ENCODE results near the gene SPATA31C1.

SPATA31C1 gene

DNA sequence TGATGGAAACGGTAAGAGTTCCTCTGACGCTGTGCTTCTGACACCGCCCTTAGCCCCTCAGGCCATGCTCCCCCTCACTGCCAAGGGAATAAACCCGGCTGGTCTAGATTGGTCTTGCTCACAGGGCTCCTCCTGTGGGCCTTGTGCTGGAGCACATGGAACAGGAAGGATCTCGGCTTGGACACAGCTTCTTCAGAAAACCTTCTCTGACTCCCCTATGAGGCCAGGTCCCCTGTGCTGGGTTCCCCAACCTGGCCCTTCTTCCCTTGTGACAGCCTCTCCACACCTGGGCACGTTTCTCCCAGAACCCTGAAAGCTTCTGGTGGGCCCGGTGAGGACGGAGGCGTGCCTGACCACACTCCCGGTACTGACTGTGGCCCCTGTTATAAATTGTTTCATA lies 26.9 kb upstream of the SPATA31C1 start:
- H3K4me2 ChIP-seq (ENCODE audit: low read depth, low read length, poor library complexity, severe bottlenecking): no peak overlapping the region
- H3K9me3 ChIP-seq (ENCODE audit: insufficient read depth, low read length): no peaks in the 10 kb centered on the region
- no peaks in the 10 kb centered on the region for H3K9me2 ChIP-seq (replicated peaks; ENCODE audit: insufficient read depth, low read length)
- no peak overlapping the region for H2AFZ ChIP-seq (ENCODE audit: low read depth, low read length, severe bottlenecking)
- no peak for TF ChIP-seq EZH2phosphoT487 (conservative IDR thresholded peaks at IDR 0.05; ENCODE audit: low read length)
- TF ChIP-seq, protein P1, sequence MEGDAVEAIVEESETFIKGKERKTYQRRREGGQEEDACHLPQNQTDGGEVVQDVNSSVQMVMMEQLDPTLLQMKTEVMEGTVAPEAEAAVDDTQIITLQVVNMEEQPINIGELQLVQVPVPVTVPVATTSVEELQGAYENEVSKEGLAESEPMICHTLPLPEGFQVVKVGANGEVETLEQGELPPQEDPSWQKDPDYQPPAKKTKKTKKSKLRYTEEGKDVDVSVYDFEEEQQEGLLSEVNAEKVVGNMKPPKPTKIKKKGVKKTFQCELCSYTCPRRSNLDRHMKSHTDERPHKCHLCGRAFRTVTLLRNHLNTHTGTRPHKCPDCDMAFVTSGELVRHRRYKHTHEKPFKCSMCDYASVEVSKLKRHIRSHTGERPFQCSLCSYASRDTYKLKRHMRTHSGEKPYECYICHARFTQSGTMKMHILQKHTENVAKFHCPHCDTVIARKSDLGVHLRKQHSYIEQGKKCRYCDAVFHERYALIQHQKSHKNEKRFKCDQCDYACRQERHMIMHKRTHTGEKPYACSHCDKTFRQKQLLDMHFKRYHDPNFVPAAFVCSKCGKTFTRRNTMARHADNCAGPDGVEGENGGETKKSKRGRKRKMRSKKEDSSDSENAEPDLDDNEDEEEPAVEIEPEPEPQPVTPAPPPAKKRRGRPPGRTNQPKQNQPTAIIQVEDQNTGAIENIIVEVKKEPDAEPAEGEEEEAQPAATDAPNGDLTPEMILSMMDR (IDR thresholded peaks at IDR 0.05; ENCODE audit: insufficient read depth, low read length, poor library complexity, severe bottlenecking): no peak
- H3K36me3 ChIP-seq (ENCODE audit: low read length): no peaks in the 10 kb centered on the region
- H3K27ac ChIP-seq (ENCODE audit: low read depth, low read length): no peak overlapping the region
- H3K27me3 ChIP-seq (ENCODE audit: low read length): no peaks in the 10 kb centered on the region
- no peaks in the 10 kb centered on the region for H3F3A ChIP-seq (ENCODE audit: insufficient read depth)
- H3K9ac ChIP-seq (ENCODE audit: low read length): no peak overlapping the region
- no peaks in the 10 kb centered on the region for H4K20me1 ChIP-seq (ENCODE audit: low read depth, low read length)
- no peaks in the 10 kb centered on the region for H3K79me2 ChIP-seq (ENCODE audit: insufficient read depth, low read length)
- H3K4me3 ChIP-seq (ENCODE audit: insufficient read depth, low read length, poor library complexity, severe bottlenecking): no peak overlapping the region

DNA sequence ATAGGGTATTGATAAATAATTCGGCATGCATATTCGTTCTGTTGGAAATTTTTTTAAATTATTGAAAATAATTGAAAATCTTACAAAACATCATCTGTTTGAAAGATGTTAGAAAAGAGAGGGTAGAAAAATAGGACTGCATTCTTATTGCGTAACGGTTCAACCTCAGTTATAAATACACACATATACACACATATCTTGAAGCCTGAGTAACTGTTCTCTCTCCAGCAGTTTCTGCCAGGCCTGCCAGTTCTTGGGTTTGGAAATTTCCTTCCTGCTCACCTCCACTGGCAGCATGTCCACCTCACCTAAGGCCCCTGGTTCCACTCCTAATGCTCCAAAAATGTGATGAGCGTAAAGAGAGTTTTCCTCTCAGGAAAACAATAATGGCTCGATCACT lies 26.0 kb upstream of the SPATA31C1 start:
- no peaks in the 10 kb centered on the region for H3K9me3 ChIP-seq (ENCODE audit: insufficient read depth, low read length)
- H3K4me2 ChIP-seq (ENCODE audit: low read depth, low read length, poor library complexity, severe bottlenecking): no peak overlapping the region
- H3K79me2 ChIP-seq (ENCODE audit: insufficient read depth, low read length): no peaks in the 10 kb centered on the region
- no peak overlapping the region for H2AFZ ChIP-seq (ENCODE audit: low read depth, low read length, severe bottlenecking)
- no peaks in the 10 kb centered on the region for H3K27me3 ChIP-seq (ENCODE audit: low read length)
- no peak overlapping the region for H3K27ac ChIP-seq (ENCODE audit: low read depth, low read length)
- H3K9me2 ChIP-seq (replicated peaks; ENCODE audit: insufficient read depth, low read length): no peaks in the 10 kb centered on the region
- H4K20me1 ChIP-seq (ENCODE audit: low read depth, low read length): no peaks in the 10 kb centered on the region
- TF ChIP-seq EZH2phosphoT487 (conservative IDR thresholded peaks at IDR 0.05; ENCODE audit: low read length): no peak
- TF ChIP-seq, protein P1 (IDR thresholded peaks at IDR 0.05; ENCODE audit: insufficient read depth, low read length, poor library complexity, severe bottlenecking): no peak
- H3K9ac ChIP-seq (ENCODE audit: low read length): no peak overlapping the region
- no peaks in the 10 kb centered on the region for H3K36me3 ChIP-seq (ENCODE audit: low read length)
- no peaks in the 10 kb centered on the region for H3F3A ChIP-seq (ENCODE audit: insufficient read depth)
- H3K4me3 ChIP-seq (ENCODE audit: insufficient read depth, low read length, poor library complexity, severe bottlenecking): no peak overlapping the region

DNA sequence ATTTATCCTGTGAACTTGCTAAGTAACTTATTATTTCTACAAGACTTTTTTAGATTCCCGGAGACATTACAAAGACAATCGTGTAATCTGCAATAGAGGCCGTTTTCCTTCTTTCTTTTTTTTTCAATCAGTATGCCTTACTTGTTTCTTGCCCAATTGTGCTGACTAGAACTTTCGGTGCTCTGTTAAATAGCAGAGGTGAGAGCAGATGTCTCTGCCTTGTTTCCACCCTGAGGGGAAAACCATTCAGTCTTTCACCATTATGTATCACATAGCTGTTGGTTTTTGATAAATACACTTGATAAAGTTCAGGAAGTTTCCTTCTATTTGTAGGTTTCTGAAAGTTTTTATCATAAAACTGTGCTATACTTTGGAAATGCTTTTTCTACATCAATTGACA lies 24.8 kb upstream of the SPATA31C1 start:
- no peaks in the 10 kb centered on the region for H3K27me3 ChIP-seq (ENCODE audit: low read length)
- no peak overlapping the region for H2AFZ ChIP-seq (ENCODE audit: low read depth, low read length, severe bottlenecking)
- H3F3A ChIP-seq (ENCODE audit: insufficient read depth): no peaks in the 10 kb centered on the region
- H3K79me2 ChIP-seq (ENCODE audit: insufficient read depth, low read length): no peaks in the 10 kb centered on the region
- no peak overlapping the region for H3K27ac ChIP-seq (ENCODE audit: low read depth, low read length)
- no peak overlapping the region for H3K4me2 ChIP-seq (ENCODE audit: low read depth, low read length, poor library complexity, severe bottlenecking)
- no peak overlapping the region for H3K9ac ChIP-seq (ENCODE audit: low read length)
- no peak overlapping the region for H3K4me3 ChIP-seq (ENCODE audit: insufficient read depth, low read length, poor library complexity, severe bottlenecking)
- H3K9me2 ChIP-seq (replicated peaks; ENCODE audit: insufficient read depth, low read length): no peaks in the 10 kb centered on the region
- no peaks in the 10 kb centered on the region for H3K36me3 ChIP-seq (ENCODE audit: low read length)
- TF ChIP-seq EZH2phosphoT487 (conservative IDR thresholded peaks at IDR 0.05; ENCODE audit: low read length): no peak
- TF ChIP-seq, protein P1 (IDR thresholded peaks at IDR 0.05; ENCODE audit: insufficient read depth, low read length, poor library complexity, severe bottlenecking): no peak
- no peaks in the 10 kb centered on the region for H3K9me3 ChIP-seq (ENCODE audit: insufficient read depth, low read length)
- no peaks in the 10 kb centered on the region for H4K20me1 ChIP-seq (ENCODE audit: low read depth, low read length)
